ENCODE measurements around the gene MLLT10. TPM values are rescaled to one million over a fixed set of nuclear protein-coding genes. Genes with fewer than 3 reads are reported as not detected.
A peak's percentile ranks its signal among the peaks of the same experiment; 100 is the strongest.

Gene MLLT10
- total RNA-seq, 2 donors from 2014 or later = 55.8 to 62.9 TPM

DNA sequence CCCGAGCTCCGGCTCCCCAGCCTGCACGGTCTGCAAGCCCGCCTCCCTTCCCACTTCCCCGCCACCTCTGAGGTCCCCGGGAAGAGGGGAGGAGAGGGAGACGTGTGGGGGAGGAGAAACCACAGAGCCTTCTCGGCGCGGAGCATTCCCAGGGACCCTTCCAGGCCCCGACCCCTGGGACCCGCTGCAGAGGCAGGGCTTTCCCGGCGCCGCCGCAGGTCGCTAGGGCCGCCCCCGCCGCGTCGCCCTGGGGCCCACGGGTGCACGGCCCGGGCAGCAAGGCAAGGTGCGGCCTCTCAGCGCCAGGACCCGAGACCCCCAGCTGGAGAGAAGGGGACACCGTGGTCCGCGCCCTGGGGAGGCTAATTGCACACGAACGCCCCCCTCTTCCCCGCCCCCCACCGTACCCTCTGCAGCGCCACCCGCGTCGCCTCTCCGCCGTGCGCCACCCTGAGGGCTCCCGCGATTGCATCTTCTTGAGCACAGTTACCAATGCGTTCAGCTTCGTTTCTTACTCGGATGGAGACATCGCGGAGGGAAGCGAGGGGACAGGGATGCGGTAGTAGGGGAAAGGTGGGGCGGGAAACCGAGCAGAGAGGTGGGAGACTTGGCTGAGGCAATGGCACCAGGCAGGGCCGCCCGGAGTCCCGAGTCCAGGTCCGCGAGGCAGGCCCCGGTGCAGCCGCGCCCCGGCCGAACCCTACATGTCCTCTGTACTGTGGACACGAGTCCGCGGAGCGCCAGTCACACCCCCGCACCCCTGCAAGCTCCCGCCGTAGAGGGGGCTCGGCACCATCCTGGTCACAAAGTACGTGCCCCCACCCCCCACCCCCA, 37.5 kb upstream of the MLLT10 start:
- peaks cover 25% of the 10 kb centered on the region for H3K27me3 Mint-ChIP-seq (ENCODE audit: insufficient read depth)
- no peaks in the 10 kb centered on the region for H3K27me3 ChIP-seq (ENCODE audit: control insufficient read depth, insufficient read depth, low read length, poor library complexity, severe bottlenecking)
- peaks cover 4% of the 10 kb centered on the region for H3K36me3 Mint-ChIP-seq (ENCODE audit: low read depth)
- peaks cover 31% of the 10 kb centered on the region for H3K4me1 ChIP-seq (ENCODE audit: control insufficient read depth, insufficient read depth, low read length)
- no peaks in the 10 kb centered on the region for H3K9me3 Mint-ChIP-seq
- H3K4me1 Mint-ChIP-seq = peaks cover 43% of the 10 kb centered on the region
- H3K9ac ChIP-seq (ENCODE audit: extremely low read depth, low read length, poor library complexity, severe bottlenecking) = peak overlapping the region; percentile 89
- H3K9me3 ChIP-seq (ENCODE audit: control insufficient read depth, low read length) = no peaks in the 10 kb centered on the region
- peak overlapping the region; percentile 89 for H3K4me3 ChIP-seq (ENCODE audit: low read length)
- WGBS, 2 experiments (ENCODE audit: insufficient coverage in 1 of 2, insufficient read length in 1 of 2) = 0 to 2% methylated on average over 22 to 67 of the region's 72 CpGs
- H3K27ac ChIP-seq (ENCODE audit: low read depth, low read length) = peak overlapping the region; percentile 98
- peak overlapping the region; percentile 79 for H3K4me3 Mint-ChIP-seq
- H3K36me3 ChIP-seq (ENCODE audit: control insufficient read depth, insufficient read depth, low read length) = peaks cover 9% of the 10 kb centered on the region
- H3K27ac Mint-ChIP-seq = peak overlapping the region; percentile 90
- TF ChIP-seq, protein P1, sequence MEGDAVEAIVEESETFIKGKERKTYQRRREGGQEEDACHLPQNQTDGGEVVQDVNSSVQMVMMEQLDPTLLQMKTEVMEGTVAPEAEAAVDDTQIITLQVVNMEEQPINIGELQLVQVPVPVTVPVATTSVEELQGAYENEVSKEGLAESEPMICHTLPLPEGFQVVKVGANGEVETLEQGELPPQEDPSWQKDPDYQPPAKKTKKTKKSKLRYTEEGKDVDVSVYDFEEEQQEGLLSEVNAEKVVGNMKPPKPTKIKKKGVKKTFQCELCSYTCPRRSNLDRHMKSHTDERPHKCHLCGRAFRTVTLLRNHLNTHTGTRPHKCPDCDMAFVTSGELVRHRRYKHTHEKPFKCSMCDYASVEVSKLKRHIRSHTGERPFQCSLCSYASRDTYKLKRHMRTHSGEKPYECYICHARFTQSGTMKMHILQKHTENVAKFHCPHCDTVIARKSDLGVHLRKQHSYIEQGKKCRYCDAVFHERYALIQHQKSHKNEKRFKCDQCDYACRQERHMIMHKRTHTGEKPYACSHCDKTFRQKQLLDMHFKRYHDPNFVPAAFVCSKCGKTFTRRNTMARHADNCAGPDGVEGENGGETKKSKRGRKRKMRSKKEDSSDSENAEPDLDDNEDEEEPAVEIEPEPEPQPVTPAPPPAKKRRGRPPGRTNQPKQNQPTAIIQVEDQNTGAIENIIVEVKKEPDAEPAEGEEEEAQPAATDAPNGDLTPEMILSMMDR (conservative IDR thresholded peaks at IDR 0.05) = peak; percentile 51
- DNase-seq = peak; percentile 84

DNA sequence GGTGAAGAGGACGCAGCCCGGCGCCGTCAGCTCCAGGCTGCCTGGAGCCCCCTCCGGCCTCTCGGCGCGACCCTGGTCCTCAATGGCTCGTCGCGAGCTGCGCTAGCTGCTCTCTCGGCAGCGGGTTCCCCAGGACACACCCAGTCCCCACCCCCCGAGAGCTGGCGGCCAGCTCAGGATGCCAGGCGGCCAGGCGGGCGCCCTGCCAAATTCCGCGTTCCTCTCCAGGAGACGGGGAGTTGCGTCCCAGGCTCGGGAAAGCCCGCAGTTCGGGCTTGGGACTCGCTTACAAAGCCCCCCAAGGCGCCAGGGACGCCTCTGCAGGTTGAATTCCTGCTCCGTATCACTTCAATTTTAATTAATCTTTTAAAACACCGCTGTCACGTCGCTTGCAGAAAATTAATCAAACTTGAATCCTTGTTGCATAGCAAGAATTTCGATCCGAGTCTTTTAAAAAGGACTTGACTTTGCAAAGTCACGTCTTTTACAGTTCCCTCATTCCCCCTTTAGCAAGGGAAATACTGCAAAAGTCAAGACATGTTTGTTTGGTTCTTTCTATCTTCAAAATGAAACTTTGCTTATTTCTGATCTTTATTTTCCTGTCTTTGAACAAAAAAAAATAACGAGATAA, 36.7 kb upstream of the MLLT10 start:
- Mint-ChIP-seq H3K4me3 (peak overlapping the region; percentile 79), H3K36me3 (ENCODE audit: low read depth) (peaks cover 4% of the 10 kb centered on the region), H3K27me3 (ENCODE audit: insufficient read depth) (peaks cover 25% of the 10 kb centered on the region), H3K27ac (peak overlapping the region; percentile 90), H3K9me3 (no peaks in the 10 kb centered on the region), H3K4me1 (peaks cover 51% of the 10 kb centered on the region)
- no peaks in the 10 kb centered on the region for H3K9me3 ChIP-seq (ENCODE audit: control insufficient read depth, low read length)
- H3K4me3 ChIP-seq (ENCODE audit: low read length) = peak overlapping the region; percentile 89
- H3K4me1 ChIP-seq (ENCODE audit: control insufficient read depth, insufficient read depth, low read length) = peaks cover 38% of the 10 kb centered on the region
- H3K36me3 ChIP-seq (ENCODE audit: control insufficient read depth, insufficient read depth, low read length) = peaks cover 9% of the 10 kb centered on the region
- peak overlapping the region; percentile 98 for H3K27ac ChIP-seq (ENCODE audit: low read depth, low read length)
- H3K27me3 ChIP-seq (ENCODE audit: control insufficient read depth, insufficient read depth, low read length, poor library complexity, severe bottlenecking) = no peaks in the 10 kb centered on the region
- peak overlapping the region; percentile 89 for H3K9ac ChIP-seq (ENCODE audit: extremely low read depth, low read length, poor library complexity, severe bottlenecking)
- TF ChIP-seq, protein P1 (conservative IDR thresholded peaks at IDR 0.05) = no peak
- 0% methylated on average over 25 to 37 of the region's 37 CpGs for WGBS, 2 experiments (ENCODE audit: insufficient coverage in 1 of 2, insufficient read length in 1 of 2)
- peak; percentile 94 for DNase-seq

DNA sequence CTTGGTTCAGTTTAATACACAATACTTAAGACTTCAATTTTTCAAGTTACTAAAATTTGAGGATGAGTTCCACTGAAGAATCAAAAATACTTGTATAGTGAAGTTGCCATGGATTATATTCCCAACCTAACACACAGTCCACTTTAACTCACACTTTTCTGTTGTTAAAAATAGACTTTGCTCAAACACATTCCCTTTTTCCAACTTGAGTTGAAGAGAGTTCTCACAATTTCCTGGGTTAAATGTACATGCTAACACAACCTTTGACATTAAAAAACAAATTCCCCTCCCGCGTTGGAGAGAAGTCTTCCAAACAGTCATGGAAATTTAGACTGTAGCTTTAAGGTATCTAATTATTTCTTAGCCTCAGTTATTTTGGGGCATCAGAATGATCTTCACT, 35.7 kb upstream of the MLLT10 start:
- peaks cover 59% of the 10 kb centered on the region for H3K4me1 Mint-ChIP-seq
- H3K27me3 ChIP-seq (ENCODE audit: control insufficient read depth, insufficient read depth, low read length, poor library complexity, severe bottlenecking) = no peaks in the 10 kb centered on the region

More for the DNA sequence above, 35.7 kb upstream of the MLLT10 start:
- TF ChIP-seq, protein P1 (conservative IDR thresholded peaks at IDR 0.05) = no peak
- H3K9ac ChIP-seq (ENCODE audit: extremely low read depth, low read length, poor library complexity, severe bottlenecking) = peak overlapping the region; percentile 89
- DNase-seq = no peak
- 37% methylated on average over 2 of the region's 2 CpGs; no CpG with 5 or more reads in 1 of the 2 experiments for WGBS, 2 experiments (ENCODE audit: insufficient coverage in 1 of 2, insufficient read length in 1 of 2)
- H3K9me3 ChIP-seq (ENCODE audit: control insufficient read depth, low read length) = no peaks in the 10 kb centered on the region
- Mint-ChIP-seq H3K36me3 (ENCODE audit: low read depth) (peaks cover 4% of the 10 kb centered on the region), H3K4me3 (peak overlapping the region; percentile 79), H3K9me3 (no peaks in the 10 kb centered on the region), H3K27me3 (ENCODE audit: insufficient read depth) (peaks cover 25% of the 10 kb centered on the region), H3K27ac (no peak overlapping the region)
- H3K27ac ChIP-seq (ENCODE audit: low read depth, low read length) = peak overlapping the region; percentile 89
- peaks cover 9% of the 10 kb centered on the region for H3K36me3 ChIP-seq (ENCODE audit: control insufficient read depth, insufficient read depth, low read length)
- H3K4me1 ChIP-seq (ENCODE audit: control insufficient read depth, insufficient read depth, low read length) = peaks cover 44% of the 10 kb centered on the region
- H3K4me3 ChIP-seq (ENCODE audit: low read length) = peak overlapping the region; percentile 89
